GM12873 (cell line): ENCODE data around the gene DYNLT4.

ENCODE experiments used
- CTCF ChIP-seq: IDR thresholded peaks from 2 replicates; pipeline ENCODE4 v1.5.1; 2012; ENCODE audit warnings: low read depth, mild to moderate bottlenecking, moderate library complexity, low read length, control low read depth; ENCODE audit not compliant: insufficient read depth; ENCODE audit errors: missing control alignments

The DYNLT4 gene

GRCh38 chr1:44819608-44820327, 12.6 kb upstream of the DYNLT4 start:
- peak; percentile 8 for TF ChIP-seq CTCF

DNA sequence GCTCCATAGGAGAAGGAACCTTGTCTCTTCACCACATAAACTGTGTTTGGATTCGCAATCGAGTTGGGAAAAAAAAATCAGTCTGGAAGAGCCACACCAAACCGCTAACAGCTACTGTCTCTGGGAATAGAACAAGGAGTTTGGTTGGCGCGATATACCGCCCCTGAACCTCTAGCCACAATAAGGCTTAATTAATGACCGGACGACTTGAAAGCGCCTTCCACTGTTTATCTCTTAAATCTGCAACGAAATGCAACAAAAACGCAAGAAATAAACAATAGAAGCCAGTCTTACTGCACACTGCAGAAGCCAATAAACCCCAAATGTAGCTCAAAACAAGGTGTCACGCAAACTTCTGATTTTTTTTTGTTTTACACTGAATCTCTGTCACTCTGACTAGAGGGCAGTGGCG, 12.1 kb upstream of the DYNLT4 start:
- TF ChIP-seq CTCF, result no peak

DNA sequence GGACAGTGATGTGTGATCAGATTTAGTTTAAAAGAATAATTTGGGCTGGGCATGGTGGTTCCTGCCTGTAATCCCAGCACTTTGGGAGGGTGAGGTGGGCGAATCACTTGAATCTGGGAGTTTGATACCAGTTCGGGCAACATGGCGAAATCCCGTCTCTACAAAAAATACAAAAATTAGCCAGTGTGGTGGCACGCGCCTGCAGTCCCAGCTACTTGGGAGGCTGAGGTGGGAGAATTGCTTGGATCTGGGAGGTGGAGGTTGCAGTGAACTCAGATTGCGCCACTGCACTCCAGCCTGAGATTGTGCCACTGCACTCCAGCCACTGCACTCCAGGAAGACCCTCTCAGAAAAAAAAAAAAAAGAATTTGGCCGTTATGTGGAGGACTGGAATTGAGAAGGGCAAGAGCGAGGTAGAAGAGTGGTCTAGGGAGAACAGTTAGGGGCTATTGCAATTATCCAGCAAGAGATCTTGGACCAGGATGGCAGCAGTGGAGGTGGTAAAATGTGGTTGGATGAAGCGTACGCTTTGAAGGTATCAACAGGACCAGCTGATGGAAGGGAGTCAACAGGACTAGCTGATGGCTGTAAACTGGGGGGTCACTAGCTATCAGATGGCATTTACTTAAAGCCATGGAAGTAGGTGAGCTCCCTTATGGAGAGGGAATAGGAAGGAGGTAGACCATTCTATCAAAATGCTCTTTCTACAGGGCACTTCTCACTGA, 10.8 kb upstream of the DYNLT4 start:
- TF ChIP-seq CTCF, result no peak

DNA sequence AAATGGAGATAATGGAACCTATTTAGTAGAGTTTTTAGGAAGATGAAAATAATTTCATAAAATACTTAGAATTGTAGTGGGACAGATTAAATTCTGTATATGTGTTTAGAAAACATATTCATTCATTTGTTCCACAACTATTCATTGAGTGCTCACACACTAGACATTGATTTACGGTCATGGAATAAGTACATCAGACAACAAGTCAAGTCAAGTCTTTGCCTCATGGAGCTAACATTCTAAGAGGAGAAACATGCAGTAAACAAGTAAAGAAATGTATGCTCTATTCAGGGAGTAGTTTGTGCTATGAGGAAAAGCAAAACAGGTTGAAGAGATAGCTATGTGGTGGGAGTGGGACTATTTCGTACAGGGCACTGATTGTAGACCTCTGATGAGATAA, 10.2 kb upstream of the DYNLT4 start:
- no peak for TF ChIP-seq CTCF

- TF ChIP-seq CTCF, result no peak
Observed at GRCh38 chr1:44812822-44813543, 5.8 kb upstream of the DYNLT4 start.

DNA sequence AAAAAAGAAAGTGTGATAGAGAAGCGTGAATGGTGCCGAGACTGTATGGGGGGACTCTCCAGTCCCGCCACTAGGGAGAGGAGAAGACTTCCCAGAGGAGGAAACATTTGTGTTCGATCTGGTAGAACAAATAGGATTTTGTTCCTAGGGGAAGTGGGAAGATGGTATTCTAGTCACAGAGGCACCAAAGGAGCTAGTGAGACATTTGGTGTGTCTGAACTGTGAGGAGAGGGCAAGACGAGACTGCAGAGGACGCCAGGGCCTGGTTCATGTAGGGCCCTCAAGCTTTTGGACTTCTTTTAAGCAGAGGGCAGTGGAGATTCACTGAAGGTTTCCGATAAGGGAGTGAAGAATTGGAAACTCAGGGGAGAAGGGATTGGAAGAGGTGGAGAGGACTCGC, 4.1 kb upstream of the DYNLT4 start:
- peak; percentile 6 for TF ChIP-seq CTCF
